ENCODE data around the gene FRS3.
A peak's percentile ranks its signal among the peaks of the same experiment; 100 is the strongest.

Gene FRS3

DNA sequence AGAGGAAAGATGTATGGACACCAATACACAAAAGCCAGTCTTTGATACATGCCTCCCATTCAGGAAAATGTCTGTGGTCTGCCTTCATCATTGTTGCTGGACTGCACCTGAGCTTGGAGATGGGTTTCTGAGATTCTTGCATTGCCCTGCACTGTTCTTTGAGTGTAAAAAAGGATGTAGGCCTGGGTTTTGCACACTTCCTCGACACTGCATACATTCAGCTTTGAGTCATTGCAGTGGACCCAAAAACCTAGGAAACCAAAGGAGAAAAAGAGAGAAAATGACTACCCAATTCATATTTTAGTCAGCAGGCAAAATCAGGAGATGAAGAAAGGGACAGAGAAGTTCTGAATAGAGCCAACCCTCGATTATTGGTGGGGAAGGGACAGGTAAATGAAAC is 16.8 kb upstream of the FRS3 start:
- no peak for DNase-seq (ENCODE audit: low read depth, low spot score)
- no peak overlapping the region for H3K4me3 ChIP-seq (ENCODE audit: low read length)

DNA sequence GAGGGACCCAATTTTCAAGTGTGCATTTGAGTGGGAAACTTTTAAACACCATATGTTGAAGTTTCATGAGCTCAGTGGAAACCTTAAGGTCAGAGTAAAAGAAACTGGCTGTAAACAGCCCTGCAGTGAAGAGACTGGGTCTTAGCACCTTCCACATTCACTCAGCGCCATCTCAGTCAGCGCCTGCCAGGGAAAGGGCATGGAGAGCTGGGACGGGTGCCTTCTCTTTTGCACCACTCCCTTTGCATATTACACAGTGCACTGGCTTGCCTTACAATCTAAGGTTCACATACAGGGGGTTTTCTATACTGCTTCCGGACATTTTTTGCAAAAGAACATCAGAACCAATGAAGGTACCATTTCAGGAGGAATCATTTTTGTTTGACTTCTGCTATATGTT is 12.3 kb upstream of the FRS3 start:
- no peak for DNase-seq (ENCODE audit: low read depth, low spot score)
- H3K4me3 ChIP-seq (ENCODE audit: low read length) = no peak overlapping the region

DNA sequence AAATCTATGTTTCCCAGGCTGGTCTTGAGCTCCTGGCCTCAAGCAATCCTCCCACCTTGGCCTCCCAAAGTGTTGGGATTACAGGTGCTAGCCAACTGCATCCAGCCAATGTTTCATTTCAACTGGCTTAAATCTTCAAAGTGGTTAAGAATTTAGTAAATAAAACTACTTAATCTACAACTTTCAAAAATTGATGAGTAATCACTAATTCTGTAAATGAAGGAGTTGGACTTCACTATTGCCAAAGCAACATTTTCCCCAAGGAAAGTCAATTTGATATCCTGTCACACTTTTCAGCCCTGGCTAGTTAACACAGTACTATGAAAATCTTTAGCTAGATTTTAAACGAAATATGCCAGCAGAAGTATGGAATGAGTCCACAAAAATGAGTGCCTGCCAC is 11.6 kb upstream of the FRS3 start:
- H3K4me3 ChIP-seq (ENCODE audit: low read length) = no peak overlapping the region
- DNase-seq (ENCODE audit: low read depth, low spot score) = no peak

DNA sequence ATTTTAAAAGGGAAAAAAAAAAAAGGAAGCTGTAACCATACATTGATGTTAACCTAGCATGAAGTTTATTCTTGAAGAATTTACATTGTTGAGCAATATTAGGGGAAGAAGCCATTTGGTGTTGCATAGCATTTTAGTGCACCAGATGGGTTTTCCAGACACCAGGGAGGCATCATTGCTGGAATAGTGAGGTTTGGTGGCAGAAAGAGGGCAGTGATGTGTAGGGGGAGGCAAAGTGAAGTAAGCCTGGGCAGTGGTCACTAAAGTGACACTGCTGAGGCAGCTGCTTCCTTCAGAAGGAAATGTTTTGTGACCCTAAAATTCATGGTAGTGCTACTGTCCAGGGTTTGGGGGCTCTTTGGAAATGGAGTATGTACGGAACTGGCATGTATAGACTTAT is 10.3 kb upstream of the FRS3 start:
- H3K4me3 ChIP-seq (ENCODE audit: low read length) = no peak overlapping the region
- no peak for DNase-seq (ENCODE audit: low read depth, low spot score)

DNA sequence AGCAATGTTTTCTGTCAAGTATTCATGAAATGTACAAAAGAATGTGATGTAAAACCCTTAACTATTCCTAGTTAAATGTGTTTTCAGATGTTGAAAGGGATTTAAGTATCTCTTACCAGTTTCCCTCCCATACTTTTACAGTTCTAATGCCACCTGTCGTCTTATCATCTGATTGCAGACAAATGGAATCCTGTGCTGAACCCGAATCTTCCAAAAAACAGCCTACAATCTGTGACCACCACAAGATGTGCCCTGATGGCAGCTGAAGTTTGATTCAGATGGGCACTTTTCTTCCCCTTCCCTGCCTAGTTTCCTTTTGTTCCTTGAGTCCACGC is 9.7 kb upstream of the FRS3 start:
- no peak overlapping the region for H3K4me3 ChIP-seq (ENCODE audit: low read length)
- no peak for DNase-seq (ENCODE audit: low read depth, low spot score)

DNA sequence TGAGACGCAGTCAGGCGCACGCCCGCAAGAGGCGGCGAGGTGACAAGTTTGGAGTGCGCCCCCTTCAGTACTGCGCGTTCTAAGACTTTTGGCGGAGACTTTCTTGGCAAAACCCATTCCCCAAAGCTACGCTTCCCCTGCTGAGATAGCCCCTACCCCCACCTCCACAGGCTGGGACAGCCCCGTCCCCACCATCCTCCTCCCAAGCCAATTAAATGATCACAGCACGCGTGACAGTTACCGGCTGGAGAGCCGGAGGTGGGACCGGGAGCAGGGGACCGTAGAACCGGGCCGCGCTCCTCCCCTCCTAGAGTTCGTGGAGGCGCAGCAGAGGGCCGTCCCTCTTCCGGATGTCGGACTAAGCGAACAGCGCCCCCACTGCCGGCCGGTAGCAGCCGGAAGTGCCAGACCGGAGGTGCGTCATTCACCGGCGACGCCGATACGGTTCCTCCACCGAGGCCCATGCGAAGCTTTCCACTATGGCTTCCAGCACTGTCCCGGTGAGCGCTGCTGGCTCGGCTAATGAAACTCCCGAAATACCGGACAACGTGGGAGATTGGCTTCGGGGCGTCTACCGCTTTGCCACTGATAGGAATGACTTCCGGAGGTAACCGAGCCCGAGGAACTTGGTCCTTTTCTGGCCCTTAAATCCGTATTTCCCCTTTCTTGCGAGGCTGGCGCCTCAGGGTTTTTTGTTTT is 7.7 kb upstream of the FRS3 start, which contains the start of gene TOMM6:
Gene TOMM6, plus strand, starts transcription at position 476 of the 699 bp plus-strand sequence. Its CDS starts 4 bp downstream, at position 480.
- peak; percentile 90 for DNase-seq (ENCODE audit: low read depth, low spot score)
- H3K4me3 ChIP-seq (ENCODE audit: low read length) = peak within 1 kb of the TSS; percentile 100

DNA sequence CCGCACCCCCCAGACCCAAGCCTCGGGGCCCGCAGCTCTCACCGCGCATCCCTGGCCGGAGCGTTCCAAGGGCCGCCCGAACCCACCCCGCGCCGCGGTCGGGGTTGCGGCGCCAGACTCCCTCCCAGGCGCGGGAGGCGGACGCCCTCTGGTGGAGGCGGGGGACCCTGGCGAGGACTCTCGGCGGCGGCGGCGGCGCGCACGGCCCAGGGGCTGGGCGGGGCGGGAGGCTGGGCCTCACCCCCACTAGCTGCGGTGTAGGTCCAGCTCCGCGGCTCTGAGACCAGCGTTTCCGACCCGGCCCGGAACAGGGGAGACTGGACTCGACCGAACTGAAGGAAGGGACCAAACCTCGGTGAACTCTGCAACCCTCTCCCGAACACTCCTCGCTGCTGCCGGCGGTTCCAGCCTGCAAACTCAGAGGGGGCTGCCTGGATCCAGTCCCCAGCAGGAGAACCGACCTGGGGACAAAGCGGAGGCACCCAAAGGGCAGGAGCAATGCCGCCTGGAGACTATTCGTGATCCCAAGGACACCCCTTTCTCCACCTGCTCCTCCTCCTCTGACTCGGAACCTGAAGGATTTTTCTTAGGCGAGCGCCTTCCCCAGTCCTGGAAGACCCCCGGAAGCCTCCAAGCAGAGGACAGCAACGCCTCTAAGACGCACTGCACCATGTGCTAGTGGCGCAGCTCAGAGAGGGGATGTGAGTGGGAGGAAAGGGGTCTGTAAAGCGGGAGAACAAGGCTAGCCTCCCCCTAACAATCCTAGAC is 6.9 kb upstream of the FRS3 start:
- H3K4me3 ChIP-seq (ENCODE audit: low read length) = peak overlapping the region; percentile 100
- DNase-seq (ENCODE audit: low read depth, low spot score) = peak; percentile 39

DNA sequence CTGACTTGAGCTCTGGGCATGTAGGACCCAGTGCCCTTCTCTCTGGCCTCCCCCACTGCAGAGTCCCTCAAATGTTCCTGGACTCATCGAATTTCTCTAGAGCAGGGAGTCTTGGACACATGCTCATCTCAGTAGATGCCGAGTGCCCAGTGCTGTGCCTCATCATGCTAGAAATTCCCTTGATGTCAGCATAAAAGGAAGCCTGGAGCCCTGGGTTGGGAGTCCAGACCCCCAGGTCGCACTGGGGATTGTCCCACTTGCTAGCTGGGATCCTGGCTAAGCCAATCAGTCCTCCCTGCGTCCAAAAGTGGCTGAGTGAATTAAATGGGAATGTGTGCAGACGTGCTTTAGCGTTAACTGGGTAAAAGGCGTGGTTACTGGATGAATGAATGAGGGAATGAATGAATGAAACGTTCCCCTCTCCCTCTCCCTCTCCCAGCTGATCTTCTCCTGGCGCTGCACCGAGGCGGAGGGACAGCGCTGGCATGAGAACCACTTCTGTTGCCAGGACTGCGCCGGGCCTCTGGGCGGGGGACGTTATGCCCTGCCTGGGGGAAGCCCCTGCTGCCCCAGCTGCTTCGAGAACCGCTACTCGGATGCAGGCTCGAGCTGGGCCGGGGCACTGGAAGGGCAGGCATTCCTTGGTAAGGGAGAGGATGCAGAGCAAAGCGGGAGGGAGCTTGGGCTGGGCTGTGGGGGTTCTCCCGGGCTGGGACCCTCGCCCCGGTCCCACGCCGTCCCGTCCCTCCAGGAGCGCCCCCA is 6.2 kb upstream of the FRS3 start:
- no peak for DNase-seq (ENCODE audit: low read depth, low spot score)
- H3K4me3 ChIP-seq (ENCODE audit: low read length) = peak overlapping the region; percentile 100

DNA sequence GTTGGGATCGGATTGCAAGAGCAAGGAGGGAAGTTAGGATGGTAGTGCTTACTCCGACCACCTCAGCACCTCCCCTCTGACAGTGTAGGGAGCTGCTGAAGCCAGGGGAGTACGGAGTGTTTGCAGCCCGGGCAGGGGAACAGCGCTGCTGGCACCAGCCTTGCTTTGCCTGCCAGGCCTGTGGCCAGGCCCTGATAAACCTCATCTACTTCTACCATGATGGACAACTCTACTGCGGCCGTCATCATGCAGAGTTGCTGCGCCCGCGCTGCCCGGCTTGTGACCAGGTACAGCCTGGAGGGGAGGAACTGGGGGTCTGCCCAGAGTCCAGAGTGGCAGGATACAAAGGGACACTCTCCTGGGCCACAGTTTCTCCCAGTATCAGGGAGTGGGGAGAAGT is 5.6 kb upstream of the FRS3 start:
- DNase-seq (ENCODE audit: low read depth, low spot score) = no peak
- H3K4me3 ChIP-seq (ENCODE audit: low read length) = no peak overlapping the region

DNA sequence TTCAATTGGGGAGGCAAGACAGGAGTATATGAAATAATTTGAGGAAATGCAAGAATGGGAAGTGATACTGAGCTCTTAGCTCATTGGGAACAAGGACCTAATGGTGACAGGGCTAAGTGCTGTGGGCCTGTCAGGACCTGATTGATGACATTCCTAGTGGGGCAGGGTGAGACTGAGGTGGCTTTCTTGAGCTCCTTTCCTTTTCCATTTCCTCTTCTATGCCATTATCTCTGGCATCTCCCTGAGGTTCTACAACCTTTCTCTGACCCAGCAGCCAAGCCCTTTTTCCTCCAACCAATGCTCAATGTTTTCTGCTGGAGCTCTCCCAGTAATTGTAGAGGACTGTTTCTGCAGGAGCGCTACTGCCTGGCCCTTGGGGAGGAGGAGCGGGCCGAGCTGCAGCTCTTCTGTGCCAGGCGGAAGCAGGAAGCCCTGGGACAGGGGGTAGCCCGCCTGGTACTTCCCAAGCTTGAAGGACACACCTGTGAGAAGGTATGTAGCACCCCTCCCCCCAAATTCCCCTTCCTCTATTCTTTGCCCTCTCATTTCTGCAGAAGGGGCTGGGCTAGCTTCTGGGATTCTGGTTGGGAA is 5.0 kb upstream of the FRS3 start:
- DNase-seq (ENCODE audit: low read depth, low spot score) = no peak
- no peak overlapping the region for H3K4me3 ChIP-seq (ENCODE audit: low read length)

DNA sequence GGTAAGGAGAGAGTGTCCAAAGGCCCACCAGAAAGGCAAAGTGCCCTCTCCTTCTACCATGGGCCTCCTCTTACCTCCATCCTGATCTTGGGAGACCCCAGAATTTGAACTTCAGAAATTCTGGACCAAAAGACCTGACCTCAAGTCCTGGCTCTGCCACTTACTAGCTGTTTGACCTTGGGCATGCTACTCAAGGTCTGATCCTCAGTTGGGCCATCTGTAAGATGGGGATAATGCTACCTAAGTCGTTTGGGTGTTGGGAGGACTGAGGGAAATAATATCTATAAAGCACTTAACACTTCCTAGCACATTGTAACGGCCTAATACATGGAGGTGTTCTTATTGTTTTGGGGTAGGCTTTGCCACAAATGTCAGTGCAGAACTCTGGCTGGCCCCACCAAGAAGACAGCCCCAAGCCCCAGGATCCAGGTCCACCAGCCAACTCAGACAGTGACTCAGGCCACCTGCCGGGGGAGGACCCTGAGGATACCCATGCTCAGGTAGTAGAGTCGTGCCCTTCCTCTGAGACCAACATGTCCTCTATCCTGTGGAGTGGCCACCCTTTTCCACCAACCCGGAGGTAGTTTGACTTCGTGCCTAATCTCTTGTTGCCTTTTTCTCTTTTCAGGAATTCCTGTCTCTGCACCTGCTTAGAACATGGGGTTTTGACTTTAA is 3.5 kb upstream of the FRS3 start:
- no peak overlapping the region for H3K4me3 ChIP-seq (ENCODE audit: low read length)
- no peak for DNase-seq (ENCODE audit: low read depth, low spot score)

DNA sequence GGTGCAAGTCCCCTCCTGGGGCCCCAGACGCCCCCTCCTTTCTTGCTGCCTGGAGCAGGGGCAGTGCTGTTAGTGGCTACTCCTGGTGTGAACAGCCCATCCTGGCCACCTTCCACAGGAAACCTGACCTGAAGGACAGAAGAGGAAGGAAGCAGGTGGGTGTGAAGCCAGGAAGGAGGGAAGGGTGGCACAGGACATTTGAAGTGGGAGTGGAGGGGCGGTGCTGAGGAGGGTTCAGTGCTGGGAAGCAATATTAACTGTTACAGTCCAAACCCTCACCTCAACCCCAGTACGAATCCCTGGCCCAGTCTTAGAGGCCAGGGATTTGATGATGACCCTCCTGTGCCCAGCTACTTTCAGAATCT is 1.6 kb upstream of the FRS3 start:
- no peak overlapping the region for H3K4me3 ChIP-seq (ENCODE audit: low read length)
- DNase-seq (ENCODE audit: low read depth, low spot score) = no peak

DNA sequence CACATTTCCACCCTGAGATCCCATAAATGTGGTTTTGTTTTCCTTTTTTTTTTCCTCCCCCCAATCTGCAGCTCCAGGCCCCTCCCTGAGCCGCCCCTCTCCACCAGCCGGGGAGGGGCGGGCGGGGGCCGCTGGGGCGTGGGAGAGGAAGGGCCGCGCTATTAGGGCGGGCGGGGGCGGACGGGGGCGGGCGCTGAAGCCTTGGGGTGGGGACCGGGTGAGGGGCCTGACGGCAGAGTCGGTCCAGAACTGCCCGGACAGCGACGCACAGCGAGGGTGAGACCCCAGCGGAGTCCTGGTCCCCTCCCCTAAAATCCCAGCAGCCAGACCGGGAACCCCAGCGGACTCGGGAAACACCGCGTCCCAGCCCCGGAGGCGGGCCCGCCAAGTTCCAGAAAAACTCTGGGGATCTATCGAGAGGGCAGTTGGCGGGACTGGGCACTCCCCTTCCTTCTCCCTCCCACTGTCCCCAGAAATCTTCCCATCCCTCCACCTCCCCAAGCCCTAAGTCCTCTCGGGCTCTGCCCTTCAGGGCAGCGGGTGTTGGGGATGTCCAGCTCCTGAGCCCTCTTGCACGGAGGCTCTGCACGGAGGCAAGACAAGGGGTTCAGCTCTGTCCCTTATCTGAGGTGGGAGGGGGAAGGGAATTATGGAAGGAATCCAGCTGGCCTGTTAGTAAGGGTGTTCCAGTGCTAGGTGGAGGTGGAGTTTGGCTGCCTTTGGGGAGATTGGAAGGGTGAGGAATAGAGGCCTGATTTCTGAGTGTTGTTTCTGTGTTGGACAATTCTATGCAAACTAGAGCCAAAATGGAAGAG is 1.1 kb upstream of the FRS3 start, which contains the start of gene PRICKLE4:
Gene PRICKLE4, plus strand, starts transcription at position 232 of the 815 bp plus-strand sequence. CDS start 2,692 bp downstream, outside the sequence.
- DNase-seq (ENCODE audit: low read depth, low spot score) = no peak
- H3K4me3 ChIP-seq (ENCODE audit: low read length) = peak within 1 kb of the TSS; percentile 75

DNA sequence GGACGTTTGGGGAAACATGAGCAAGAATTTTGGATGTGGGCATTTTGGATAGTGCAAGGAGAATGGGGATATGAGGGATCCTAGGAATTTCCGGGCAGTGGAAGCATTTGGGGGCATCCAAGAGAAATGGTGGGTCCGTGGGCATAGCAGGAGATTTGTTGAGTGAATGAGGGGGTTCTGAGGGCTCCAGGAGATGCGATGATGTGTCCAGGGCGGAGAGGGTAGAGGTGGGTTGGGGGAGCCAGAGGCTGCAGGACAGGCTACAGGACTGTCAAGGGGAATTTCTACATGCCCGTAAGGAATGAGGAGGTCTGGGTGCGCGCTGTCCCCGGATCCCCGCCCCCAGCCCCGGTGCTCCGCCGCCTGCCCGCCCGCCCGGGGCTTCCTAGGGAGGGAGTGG is 364 bp downstream of the FRS3 start:
- peak overlapping the region; percentile 75 for H3K4me3 ChIP-seq (ENCODE audit: low read length)
- DNase-seq (ENCODE audit: low read depth, low spot score) = no peak

DNA sequence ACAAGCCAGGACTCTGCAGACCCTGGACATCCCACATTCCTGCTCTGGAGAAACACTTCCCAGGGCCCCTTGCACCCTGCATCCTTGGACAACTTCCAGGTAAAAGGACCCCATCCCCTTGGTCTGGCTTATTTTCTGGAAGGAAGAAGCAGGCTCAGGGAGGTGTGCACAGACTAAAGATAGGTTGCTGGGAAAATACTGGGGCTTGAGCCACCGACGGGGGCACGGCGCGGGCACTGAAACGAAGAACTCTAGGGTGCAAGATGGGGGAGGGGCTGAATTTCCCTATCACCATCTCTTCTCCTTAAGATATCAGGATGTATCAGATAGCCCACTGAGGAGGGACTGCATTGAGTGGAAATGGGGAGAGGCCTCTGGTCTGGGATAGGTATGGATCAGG is 805 bp downstream of the FRS3 start:
- peak overlapping the region; percentile 75 for H3K4me3 ChIP-seq (ENCODE audit: low read length)
- DNase-seq (ENCODE audit: low read depth, low spot score) = no peak

DNA sequence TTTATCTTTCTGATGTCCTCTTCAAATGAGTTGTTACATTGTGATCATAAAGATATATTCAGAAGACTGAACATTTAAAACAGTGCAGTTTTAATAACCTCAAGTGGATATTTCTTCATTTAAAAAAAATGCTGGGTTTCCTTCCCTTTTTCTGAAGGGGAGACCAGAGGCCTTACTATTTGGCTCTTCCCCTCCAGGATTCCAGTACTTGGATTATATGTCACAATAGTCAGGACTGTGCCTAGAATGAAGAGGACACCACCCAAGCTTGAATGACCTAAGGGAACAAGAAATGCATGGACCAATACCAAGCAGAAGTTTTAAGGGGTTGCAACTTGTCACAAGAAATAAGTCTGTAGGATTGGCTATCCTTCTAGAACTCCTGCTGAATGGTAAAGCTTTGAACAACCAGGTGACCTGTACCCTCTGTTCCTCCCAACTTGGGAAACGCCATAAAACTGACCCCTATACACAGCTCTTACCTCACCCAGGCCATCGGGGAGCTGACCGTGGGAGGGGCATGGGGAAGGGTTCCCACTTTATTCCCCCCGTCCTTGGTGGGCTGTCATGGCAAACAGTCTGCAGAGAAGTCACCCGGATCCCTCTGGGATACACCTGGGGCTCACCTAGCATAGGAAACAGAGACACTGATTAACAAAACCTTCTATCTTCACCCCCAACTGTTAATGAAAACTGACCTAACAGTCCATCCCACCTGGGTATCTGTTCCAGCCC is 2.0 kb downstream of the FRS3 start:
- no peak overlapping the region for H3K4me3 ChIP-seq (ENCODE audit: low read length)
- DNase-seq (ENCODE audit: low read depth, low spot score) = no peak

DNA sequence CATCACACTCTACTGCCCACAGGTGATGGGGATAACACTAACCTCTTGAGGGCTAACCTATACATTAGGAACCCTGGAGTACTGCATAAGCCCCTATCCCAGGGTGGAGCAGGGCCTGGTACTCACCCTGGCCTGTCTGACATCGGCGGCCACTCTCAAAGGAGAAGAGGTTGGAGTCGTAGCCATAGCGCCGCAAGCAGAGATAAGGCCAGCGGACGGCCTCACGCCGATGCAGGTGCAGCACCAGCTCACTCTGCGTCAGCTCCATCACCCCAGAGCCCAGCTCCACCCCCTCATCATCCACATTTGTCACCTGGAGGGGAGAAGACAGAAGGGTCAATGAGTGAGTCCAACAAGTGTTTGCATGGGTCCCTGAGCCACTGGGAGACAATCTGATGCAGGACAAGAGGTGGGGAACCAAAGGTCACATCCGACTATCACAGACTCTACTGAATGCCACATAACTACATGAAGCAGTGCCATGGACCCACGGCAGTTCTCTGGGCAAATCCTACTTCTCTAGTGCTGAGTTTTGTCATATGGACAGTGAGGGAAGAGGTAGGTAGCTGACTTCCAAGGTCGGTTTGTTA is 4.3 kb downstream of the FRS3 start:
- DNase-seq (ENCODE audit: low read depth, low spot score) = no peak
- no peak overlapping the region for H3K4me3 ChIP-seq (ENCODE audit: low read length)

All from Jurkat, Clone E6-1 (cell line).